Measurements from ENCODE around the gene IL17RD. TPM values are rescaled to one million over a fixed set of nuclear protein-coding genes. Genes with fewer than 3 reads are reported as not detected.

IL17RD gene
- total and polyA plus RNA-seq, 2 donors from 2014 or later = 4.4 to 18.9 TPM

DNA sequence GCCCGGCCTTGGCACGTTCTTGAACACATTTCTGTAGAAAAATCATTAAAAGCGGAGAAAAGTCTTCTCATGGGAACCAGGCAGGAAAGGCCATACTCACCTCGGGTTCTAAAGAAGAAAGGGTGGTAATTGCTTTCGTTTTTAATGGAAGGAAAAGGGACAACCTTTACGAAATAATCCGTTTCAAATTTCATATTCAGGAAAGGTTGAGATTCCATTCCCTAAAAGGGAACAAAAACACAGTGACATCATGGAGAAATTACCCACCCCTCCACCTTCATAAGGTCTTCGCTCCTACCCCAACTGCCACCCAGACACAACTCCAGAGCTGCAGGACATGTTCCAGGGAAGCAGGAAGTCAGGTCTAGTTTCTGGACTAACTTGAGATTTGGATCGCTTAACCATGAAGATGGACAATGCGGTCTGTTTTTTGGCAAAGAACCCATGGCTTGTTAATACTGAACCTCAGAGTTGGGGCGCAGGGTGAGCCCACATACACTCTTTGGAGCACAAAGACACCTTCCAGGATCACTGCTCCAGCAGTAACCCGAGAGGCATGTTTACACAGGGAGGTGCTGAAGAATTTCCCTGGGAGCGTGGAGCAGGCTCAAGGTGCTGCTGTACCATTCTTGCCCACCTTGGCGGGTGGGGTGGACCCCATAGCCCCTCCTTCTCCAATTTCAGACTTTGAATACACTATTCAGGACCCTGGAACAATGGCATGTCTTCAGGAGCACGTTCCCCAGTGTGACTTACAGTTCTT, 55.5 kb downstream of the IL17RD start:
- H3K36me3 ChIP-seq (ENCODE audit: control insufficient read depth in 2 of 3, insufficient read depth in 3 of 3, low read length in 3 of 3) = peaks cover 0 to 9% (median 4%) of the 10 kb centered on the region in 3 donors
- no peaks in the 10 kb centered on the region for H3K9me3 ChIP-seq (ENCODE audit: control insufficient read depth in 2 of 3, insufficient read depth in 1 of 3, low read length in 3 of 3)
- H3K9ac ChIP-seq (ENCODE audit: low read length in 3 of 3) = no peak overlapping the region
- H3K27me3 ChIP-seq (ENCODE audit: control insufficient read depth, insufficient read depth, low read length) = no peaks in the 10 kb centered on the region
- H3K4me1 ChIP-seq (ENCODE audit: control insufficient read depth in 2 of 3, insufficient read depth in 2 of 3, low read depth in 1 of 3, low read length in 3 of 3) = no peaks in the 10 kb centered on the region
- TF ChIP-seq, protein P1, sequence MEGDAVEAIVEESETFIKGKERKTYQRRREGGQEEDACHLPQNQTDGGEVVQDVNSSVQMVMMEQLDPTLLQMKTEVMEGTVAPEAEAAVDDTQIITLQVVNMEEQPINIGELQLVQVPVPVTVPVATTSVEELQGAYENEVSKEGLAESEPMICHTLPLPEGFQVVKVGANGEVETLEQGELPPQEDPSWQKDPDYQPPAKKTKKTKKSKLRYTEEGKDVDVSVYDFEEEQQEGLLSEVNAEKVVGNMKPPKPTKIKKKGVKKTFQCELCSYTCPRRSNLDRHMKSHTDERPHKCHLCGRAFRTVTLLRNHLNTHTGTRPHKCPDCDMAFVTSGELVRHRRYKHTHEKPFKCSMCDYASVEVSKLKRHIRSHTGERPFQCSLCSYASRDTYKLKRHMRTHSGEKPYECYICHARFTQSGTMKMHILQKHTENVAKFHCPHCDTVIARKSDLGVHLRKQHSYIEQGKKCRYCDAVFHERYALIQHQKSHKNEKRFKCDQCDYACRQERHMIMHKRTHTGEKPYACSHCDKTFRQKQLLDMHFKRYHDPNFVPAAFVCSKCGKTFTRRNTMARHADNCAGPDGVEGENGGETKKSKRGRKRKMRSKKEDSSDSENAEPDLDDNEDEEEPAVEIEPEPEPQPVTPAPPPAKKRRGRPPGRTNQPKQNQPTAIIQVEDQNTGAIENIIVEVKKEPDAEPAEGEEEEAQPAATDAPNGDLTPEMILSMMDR (IDR thresholded peaks at IDR 0.05; ENCODE audit: borderline replicate concordance, extremely low read depth, insufficient read depth) = no peak
- no peak overlapping the region for H3K4me3 ChIP-seq (ENCODE audit: low read length in 3 of 3)
- intact Hi-C loops (cut with DNase I) = no loop called here
- H3K27ac ChIP-seq (ENCODE audit: low read depth in 2 of 2, low read length in 2 of 2) = no peak overlapping the region
- FAIRE-seq (no peak), DNase-seq (no peak)

- no peak overlapping the region for H3K27ac ChIP-seq (ENCODE audit: low read depth in 2 of 2, low read length in 2 of 2)
- H3K4me3 ChIP-seq (ENCODE audit: low read length in 3 of 3) = no peak overlapping the region
- H3K36me3 ChIP-seq (ENCODE audit: control insufficient read depth in 2 of 3, insufficient read depth in 3 of 3, low read length in 3 of 3) = peaks cover 0 to 9% (median 0%) of the 10 kb centered on the region in 3 donors
- no peak for DNase-seq
- H3K9ac ChIP-seq (ENCODE audit: low read length in 3 of 3) = no peak overlapping the region
- TF ChIP-seq, protein P1 (IDR thresholded peaks at IDR 0.05; ENCODE audit: borderline replicate concordance, extremely low read depth, insufficient read depth) = no peak
- intact Hi-C loops (cut with DNase I) = no loop called here
- H3K27me3 ChIP-seq (ENCODE audit: control insufficient read depth, insufficient read depth, low read length) = no peaks in the 10 kb centered on the region
- H3K9me3 ChIP-seq (ENCODE audit: control insufficient read depth in 2 of 3, insufficient read depth in 1 of 3, low read length in 3 of 3) = no peaks in the 10 kb centered on the region
- FAIRE-seq = no peak
- H3K4me1 ChIP-seq (ENCODE audit: control insufficient read depth in 2 of 3, insufficient read depth in 2 of 3, low read depth in 1 of 3, low read length in 3 of 3) = no peaks in the 10 kb centered on the region
Measured at GRCh38 chr3:57108684-57109083, 56.5 kb downstream of the IL17RD start.

DNA sequence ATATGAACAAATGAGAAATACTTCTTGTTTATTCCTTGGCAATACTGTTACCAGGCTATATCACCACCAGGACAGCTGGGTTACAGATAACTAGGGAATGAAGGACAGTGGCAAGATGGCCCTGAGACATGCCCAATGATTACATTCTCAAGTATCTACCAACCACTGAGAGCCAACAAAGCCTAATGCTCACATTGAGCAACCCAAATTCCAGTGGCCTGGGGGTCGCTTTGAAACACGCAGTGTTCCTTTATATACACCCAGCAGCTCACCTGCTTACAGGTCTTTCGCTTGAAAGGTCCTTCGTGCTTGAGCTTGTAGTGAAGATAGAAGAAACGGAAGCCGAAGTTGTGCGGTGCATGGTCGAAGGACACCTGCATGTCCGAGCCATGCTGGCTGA, 59.6 kb downstream of the IL17RD start:
- no peaks in the 10 kb centered on the region for H3K9me3 ChIP-seq (ENCODE audit: control insufficient read depth in 2 of 3, insufficient read depth in 1 of 3, low read length in 3 of 3)
- no peak overlapping the region for H3K4me3 ChIP-seq (ENCODE audit: low read length in 3 of 3)
- H3K27me3 ChIP-seq (ENCODE audit: control insufficient read depth, insufficient read depth, low read length) = no peaks in the 10 kb centered on the region
- intact Hi-C loops (cut with DNase I) = no loop called here
- no peak overlapping the region for H3K27ac ChIP-seq (ENCODE audit: low read depth in 2 of 2, low read length in 2 of 2)
- TF ChIP-seq, protein P1 (IDR thresholded peaks at IDR 0.05; ENCODE audit: borderline replicate concordance, extremely low read depth, insufficient read depth) = no peak
- H3K36me3 ChIP-seq (ENCODE audit: control insufficient read depth in 2 of 3, insufficient read depth in 3 of 3, low read length in 3 of 3) = peaks cover 0 to 11% (median 4%) of the 10 kb centered on the region in 3 donors
- no peak for DNase-seq
- no peak for FAIRE-seq
- H3K9ac ChIP-seq (ENCODE audit: low read length in 3 of 3) = no peak overlapping the region
- H3K4me1 ChIP-seq (ENCODE audit: control insufficient read depth in 2 of 3, insufficient read depth in 2 of 3, low read depth in 1 of 3, low read length in 3 of 3) = no peaks in the 10 kb centered on the region

Data from kidney (tissue), 14 donors.